NCI-H1105 (cell line): ENCODE measurements around the gene IGF1R.
"Not testable (repeated sequence)": the region's sequence is repeated elsewhere in the genome, so short reads cannot be mapped to it uniquely, and the experiment has no call there.

Experiments
- DNase-seq: peaks from one replicate; lab custom pipeline; 2025; lab: John Stamatoyannopoulos, UW

The IGF1R gene

DNA sequence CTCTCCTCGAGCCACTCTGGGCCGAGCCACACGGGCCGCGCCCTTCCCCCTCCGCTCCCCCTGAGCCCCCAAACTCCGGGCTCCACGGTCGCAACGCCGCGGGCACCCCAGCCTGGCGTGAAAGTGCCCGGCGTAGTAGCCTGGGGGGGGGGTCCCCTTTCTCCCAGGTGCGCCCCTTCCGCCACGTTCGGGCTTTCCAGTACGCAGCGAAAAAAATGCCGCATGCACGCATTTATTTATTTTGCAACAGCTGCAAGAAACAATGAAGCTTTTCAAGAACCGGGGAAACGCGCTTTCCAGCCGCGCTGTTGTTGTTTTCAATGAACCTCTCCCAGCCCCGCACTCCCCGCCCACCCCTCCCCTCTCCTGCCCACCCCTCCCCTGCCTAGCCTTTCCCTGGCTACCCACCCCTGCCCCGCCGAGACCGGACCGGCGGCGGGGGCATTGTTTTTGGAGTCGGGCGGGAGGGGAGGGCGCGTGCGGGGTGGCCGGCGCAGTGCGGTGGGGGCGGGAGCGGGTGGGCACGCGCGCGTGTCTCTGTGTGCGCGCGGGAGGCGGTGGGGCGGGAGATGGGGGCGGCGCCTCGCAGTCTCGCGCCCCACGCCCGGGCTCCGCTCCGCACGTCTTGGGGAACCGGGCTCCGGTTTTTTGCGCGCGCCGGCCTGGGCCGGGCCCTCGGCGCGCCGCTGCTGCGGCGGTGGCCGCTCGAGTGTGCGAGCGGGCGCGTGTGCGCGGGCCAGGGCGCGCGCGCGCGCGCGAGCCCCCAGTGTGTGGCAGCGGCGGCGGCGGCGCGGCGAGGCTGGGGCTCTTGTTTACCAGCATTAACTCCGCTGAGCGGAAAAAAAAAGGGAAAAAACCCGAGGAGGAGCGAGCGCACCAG, at the start of gene IGF1R:
Gene IGF1R (plus strand): TSS at position 766 of the 880 bp plus-strand sequence. CDS start 1,043 bp downstream, outside the sequence.
- DNase-seq: peak; percentile 71

DNA sequence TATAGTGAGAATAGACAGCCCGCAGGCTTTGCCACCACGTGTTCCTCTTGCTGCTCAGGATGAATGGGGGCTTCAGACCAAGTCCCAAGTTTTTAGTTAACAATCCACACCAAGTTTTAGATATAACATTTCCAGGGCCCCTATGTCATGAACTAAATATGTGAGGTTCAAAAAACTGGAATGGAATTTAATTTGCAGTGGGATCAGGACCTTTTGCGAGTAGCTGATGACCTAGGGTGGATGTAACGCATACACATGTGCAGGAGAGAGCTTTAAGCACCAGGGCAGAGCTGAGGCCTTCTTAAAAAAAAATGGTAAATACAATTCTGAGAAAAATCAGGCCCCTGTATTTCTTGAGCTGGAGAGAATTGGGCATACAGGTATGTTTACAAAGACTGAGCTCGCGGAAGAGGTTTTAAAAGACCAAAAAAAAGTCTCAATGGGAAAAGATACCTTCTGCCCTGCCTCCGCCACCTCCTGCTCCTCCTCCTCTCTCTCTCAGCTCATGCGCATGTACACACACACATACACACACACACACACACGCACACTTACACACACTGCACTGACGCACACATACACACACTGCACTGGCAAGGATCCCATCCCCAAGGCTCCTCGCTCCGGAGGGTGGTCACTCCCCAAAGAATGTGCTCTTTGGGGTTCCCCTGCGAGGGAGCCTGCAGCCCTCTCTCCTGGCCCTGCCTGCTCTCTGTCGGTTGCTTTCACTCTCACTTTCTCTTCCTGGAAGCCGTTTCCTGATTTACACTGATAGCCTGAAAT, 48.2 kb upstream of the IGF1R start:
- DNase-seq: no peak

DNA sequence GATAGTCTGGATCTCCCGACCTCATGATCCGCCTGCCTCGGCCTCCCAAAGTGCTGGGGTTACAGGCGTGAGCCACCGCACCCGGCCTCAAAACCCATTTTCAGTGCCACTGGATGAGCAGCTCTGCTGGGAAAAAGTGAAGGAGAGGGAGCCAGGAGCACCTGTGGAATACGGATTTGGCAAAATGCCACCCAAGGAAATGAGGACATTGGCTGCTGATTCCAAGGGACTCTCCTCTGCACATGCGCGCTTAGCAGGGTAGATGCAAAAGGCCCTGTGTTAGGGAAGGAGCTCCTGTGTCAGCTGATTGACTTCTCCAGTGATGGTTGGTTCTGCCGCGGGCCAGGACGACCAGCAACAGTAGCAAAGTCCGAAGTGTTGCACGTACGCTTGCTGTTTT, 43.4 kb upstream of the IGF1R start:
- DNase-seq: no peak

DNA sequence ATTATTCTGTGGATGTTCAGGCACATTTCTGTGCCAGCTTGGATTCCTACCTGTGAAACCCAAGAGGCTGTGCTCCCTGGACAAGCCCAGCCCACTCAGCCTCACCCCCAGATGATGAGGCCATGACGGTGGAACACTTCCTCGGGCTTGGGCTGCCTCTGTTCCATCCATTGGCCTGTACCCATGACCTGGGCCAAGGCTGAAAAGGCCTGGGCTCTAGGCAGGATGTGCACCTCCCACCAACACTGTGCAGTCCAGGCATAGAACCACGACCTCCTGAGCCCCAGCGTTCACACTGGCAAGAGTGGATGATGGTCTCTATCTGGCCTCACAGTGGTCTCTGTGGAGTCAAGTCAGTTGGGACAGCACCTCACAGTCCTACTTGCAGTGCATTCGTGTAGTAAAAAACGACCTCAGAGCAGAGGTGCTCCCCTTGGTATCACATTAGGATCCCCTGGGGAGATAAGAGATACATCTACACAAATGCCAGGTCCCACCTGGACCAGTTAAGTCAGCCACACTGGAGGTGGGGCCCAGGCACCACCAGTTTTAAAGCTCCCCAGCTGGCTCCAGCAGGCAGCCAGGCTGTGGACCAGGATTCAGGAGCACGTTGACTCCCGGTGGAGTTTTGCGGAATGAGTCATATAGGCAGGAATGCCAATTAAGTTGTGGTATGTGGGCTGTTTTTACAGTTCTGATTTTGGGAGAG, 39.0 kb upstream of the IGF1R start:
- no peak for DNase-seq

DNA sequence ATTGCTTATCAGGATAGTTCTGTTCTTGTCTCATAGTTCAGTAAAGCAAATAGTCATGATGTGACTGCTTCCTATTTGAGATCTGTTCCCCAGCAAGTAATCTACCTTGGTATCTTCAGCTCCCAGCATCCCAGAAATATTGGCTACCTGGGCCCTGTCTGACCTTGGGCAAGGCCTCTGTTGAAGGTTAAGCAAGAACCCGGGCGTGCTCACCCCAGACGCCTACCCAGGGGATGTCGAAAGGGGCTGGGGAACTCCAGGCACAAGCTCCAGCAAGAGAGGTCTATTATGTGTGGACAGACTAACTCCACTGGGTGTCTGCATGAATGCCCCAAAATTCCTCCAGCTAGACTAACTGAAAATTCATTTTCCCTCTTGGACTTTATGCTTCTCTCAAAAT, 37.3 kb upstream of the IGF1R start:
- no peak for DNase-seq

DNA sequence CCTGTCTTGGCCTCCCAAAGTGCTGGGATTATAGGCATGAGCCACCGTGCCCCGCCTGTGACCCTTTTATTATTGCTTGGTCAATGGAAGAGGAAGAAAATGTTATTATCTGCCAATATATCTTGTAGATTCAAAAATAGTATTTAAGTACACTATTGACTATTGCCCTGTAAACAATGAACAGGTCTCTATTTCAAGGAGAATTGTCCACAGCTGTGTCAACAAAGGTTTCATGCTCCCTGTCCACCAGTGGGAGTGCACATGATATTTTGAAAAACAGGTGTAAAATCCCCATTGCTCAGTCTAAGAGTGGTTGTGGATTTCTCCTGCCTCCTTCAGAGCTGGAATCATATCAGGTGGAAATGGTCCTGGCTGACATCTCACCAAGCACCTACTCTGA, 36.5 kb upstream of the IGF1R start:
- DNase-seq: no peak

DNA sequence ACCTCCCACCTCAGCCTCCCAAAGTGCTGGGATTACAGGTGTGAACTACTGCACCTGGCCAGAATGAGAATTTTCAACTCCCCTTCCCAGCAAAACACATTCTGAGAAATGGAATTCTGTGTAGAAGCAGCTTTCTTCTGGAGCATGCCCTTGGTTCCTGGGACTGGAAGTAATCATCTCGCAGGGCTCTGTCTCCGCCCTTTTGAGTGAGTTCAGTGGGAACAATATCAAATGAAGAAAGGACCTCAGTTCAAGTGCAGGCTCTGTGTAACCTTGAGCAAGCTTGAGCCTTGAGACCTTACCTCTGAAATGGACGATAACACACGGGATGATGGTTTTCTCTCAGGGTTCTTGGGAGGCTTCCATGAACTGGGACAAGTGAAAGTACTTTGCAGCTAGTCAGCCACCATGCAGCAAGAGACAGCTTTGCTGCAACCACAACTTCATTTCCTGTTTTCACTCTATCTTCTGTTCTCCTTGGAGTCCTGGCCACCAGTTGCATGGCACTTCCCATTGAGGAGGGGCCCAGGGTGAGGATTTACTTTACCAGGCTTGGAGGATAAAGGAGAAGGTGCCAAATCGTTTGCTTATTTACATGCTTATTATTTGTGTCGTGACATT, 35.7 kb upstream of the IGF1R start:
- DNase-seq: no peak

DNA sequence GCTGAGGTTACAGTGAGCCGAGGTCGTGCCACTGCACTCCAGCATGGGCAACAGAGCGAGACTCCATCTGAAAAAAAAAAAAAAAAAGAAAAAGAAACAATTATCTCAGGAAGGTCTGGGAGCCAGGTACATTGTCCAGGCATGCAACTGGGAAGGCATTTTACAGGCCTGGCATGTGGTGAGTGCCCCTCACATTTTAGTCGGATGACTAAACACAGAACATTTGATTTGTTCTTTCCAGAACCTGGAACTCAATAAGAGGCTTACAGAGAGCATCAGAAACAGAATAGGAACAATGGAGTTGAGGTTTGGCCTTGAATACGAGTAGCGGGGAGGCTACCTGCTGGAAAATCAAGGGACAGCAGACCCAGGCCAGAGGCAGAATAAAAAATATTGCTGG, 33.7 kb upstream of the IGF1R start:
- DNase-seq: no peak

DNA sequence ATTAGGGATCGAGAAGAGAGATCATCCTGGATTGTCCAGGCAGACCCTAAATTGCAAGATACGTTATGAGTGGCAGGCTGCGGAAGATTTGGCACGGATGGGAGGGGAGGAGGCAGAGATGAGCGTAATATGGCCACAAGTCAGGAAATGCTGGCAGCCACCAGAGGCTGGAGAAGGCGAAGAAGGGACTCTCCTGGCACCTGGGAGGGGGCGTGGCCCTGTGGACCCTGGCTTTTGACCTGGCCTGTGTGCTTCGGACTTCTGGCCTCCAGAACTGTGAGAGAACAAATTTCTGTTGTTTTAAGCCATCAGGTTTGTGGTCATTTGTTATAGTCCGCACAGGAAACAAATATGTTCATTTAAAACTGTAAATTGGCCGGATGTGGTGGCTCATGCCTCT, 31.9 kb upstream of the IGF1R start:
- no peak for DNase-seq

DNA sequence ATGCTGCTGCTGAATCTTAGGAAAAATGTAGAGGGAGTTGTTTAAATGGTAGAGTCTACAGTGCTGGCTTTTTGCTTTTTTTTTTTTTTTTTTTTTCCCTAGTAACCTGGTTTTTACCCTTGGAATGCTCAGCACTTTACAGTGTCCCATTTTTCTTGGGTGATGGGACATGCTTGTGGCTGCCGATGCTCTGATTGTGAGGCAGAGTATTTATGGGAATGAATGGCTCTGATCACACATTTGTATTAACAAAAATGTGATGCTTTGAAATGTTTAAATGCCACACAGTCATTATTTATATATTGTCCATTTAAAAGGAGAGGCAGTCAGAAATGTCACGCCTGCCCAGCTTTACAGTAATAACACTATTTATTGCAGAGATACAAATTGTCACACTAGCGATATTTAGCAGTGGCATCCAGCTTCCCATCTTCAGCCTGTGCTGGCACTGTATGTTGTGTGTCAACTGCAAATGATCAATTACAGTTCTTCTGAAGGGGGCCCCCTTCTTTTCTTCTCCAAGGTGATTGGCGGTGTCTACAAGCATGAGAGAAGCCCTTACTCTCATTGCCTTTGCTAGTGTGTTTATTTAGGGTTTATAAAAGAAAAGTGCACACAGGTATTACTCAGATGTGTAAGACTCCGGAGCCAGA, 30.9 kb upstream of the IGF1R start:
- DNase-seq: no peak

DNA sequence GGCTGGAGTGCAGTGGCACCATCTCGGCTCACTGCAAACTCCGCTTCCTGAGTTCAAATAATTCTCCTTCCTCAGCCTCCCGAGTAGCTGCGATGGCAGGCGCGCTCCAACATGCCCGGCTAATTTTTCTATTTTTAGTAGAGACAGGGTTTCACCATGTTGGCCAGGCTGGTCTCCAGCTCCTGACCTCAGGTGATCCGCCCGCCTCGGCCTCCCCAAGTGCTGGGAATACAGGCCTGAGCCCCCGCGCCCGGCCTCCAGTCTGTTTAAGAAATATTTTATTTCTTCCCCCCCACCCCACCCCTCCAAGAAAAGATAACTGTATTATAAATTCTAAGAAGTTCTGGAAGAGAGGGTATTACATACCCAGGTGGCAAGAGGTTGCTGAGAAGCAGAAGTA, 29.8 kb upstream of the IGF1R start:
- not testable (repeated sequence) for DNase-seq

DNA sequence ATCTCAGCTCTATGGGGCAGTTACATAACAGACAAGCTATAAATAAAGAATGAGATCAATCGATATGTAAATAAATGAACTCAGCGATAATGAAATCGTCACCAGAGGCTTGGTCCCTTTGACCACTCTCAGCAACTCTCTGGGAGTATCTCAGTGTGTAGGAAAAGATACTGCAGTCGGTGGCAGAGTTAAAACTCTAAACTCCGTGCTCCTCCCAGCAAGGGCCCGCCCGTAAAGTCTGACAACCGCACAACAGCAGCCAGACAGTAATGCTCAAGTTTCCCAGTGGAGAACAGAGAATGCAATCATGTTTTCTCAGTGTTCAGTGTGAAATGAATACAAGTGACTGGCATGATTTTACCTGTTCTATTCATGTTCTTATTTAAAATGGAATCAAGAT, 28.3 kb upstream of the IGF1R start:
- no peak for DNase-seq

DNA sequence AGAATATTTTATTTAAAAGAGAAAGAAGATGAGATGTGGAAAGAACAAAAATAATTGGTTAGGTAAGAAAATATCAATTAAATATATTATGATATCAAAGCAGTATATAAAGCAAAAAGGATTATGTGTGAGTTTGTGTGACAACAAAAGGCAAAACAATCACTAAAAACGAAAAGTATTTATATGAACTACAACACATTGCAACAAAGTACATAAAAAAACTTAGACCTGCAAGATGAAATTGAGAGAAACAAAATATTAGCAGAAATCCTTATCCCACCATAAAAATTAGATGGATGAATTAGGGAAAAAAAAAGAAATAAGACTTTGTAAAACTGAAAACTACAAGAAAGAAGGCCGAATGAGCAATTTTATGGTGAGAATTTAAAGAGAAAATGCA, 27.3 kb upstream of the IGF1R start:
- DNase-seq: no peak

DNA sequence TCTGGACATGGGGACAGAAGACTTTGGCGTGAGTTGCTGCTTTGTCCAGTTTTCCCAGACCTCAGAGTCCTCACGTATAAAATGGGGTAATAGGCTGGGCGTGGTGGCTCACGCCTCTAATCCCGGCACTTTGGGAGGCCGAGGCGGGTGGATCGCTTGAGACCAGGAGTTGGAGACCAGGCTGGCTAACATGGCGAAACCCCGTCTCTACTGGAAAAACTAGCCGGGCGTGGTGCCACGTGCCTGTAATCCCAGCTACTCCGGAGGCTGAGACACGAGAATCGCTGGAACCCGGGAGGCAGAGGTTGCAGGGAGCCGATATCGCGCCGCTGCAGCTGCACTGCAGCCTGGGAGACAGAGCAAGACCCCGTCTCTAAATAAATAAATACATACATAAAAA, 22.7 kb upstream of the IGF1R start:
- DNase-seq: no peak

DNA sequence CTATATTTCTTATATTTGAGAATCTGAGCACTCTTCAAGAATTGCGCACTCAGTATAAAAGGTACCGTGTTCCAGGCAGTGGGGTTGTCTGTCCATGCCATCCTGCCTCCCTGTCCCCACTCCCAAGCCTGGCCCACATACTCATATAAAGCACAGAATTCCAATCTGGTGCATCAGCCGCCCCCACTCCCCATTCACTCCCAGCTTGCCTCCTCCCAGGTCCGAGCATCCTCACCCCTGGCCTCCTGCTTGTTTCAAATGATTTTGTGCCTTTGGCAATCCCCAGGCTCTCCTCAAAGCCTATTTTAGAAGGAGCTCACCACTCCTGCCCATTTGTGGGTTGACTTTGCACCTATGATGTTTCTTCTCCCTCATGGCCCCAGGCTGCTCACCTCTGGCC, 22.2 kb upstream of the IGF1R start:
- DNase-seq: no peak

DNA sequence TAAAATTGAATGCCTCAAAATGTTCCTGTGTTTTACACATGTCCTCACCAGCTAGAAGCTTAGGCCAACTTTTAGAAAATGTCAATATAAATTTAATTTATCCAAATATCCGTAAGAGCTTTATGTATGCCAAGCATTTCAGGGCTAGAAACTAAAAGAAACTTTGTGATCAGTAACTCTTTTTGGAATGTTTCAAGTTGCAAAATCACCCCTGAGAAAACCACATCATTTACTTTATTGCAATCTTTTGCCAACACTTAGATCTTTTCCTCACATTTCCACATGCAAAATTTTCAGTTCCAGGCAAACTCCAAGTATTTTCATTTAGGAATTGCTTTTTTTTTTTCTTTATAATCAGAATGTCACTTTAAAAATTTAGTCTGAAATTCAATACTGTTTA, 20.1 kb upstream of the IGF1R start:
- no peak for DNase-seq

DNA sequence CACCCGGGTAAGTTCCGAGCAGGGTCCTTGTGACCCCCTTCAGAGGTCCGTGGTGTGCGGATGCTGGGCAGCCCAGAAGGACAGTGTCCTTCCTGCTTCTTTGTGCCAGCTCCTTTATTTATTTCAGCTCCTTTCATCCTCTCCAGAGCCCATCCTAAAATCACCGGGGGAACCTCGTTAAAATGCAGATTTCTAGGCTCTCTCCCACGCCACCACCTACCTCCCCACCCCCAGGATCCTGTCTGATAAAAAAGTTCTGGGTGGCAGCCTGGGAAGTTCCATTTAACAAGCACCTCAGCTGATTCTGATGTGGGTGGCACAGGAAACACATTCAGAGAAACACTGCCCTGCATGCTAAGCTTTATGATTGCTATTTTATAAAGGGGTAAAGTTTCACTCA, 12.5 kb upstream of the IGF1R start:
- DNase-seq: no peak

DNA sequence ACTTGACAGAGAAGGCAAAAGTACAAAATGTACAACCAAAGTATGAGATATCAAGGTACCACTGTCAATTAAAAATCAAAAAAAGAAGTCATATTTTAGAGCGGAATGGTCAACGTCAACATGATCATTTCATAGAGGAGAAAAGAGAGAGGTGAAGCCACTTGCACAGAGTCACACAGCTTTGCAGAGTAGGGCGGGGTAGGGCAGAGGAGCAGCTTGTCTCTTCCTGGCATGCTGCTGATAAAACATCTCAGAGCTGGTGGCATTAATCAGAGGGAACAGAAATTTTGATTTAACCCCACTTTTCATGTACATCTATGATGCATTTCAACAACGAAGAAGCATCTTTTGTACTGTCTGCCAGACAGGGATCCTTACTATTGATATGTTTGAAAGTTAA, 5.2 kb upstream of the IGF1R start:
- DNase-seq: no peak

DNA sequence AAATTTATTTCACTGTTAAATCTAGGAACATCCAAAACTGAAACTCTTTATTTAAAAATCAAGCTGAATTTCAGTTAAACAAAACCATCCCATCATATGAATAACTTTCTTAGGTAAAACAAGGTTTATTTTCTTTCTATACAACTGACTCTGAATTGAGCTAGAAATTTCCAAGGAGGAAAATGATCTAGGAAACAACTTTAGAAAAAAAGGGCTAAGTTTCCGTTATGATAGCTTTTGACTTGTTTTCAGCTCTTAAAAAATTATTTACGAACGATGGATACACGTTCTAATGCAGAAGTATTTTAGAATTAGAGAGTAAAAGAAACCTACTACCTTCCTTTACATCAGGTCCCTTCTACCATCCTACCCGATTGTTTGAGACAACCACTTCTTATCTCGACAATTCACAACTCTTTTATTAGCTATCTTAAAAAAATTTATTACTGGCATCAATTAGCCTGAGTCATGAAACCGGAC, 1.8 kb upstream of the IGF1R start:
- DNase-seq: no peak

DNA sequence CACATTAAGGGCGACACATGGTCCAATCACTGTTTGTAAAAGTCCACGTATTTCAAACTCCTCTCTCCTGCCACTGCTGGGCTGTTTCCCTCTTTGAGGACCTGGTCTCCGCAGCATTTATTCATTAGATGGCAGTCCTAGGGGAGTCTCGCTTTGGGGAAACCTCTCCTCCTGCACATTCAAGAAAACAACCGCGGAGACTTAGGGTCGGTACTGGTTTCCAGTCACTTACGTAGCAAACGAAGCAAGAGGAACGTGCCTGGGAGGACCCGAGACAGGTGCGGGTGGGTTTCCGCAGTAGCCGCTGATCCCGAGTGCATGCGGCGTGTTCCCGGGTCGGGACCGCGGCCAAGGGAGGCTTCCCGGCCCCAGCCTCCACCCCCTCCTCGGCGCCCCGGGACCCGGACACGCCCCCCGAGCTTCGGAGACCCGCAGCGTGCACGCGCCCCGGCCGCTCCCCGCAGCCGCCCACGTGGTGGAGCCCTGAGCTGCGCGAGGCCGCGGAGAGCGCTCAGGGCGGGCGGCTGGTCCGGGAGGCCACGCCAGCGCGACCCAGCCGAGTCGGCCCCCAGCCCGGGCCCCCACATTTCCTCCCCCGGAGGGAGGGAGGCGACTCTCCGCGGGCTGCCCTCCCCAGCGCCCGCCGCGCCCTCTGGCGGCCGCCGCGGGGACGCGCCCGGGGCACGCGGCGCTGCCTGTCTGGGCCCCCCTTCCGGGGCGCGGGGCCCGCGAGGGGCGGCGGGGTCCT, 1.1 kb upstream of the IGF1R start:
- DNase-seq: peak; percentile 41
